Mesothelial cell of epicardium (in vitro differentiated cells): ENCODE data around the gene PPP1R13L. TPM values are rescaled to one million over a fixed set of nuclear protein-coding genes. Genes with fewer than 3 reads are reported as not detected.

Source experiments
- DNase-seq, 2 experiments: peaks; one replicate each; pipeline ENCODE4 v3.0.0; 2021; ENCODE audit warnings: low spot score in 2 of 2; ENCODE audit not compliant: unreplicated experiment in 2 of 2
- H3K27ac Mint-ChIP-seq: 2 replicates; pipeline ENCODE4 v1.8.0; 2021; ENCODE audit warnings: mixed read lengths
- H3K27me3 Mint-ChIP-seq: 2 replicates; pipeline ENCODE4 v1.8.0; 2021; ENCODE audit warnings: low read depth, mixed read lengths
- H3K36me3 Mint-ChIP-seq: 2 replicates; pipeline ENCODE4 v1.8.0; 2021; ENCODE audit warnings: mixed read lengths
- H3K4me1 Mint-ChIP-seq: 2 replicates; pipeline ENCODE4 v1.8.0; 2021; ENCODE audit warnings: mixed read lengths
- H3K4me3 Mint-ChIP-seq: 2 replicates; pipeline ENCODE4 v1.8.0; 2021; ENCODE audit warnings: mild to moderate bottlenecking, moderate library complexity, mixed read lengths
- H3K9me3 Mint-ChIP-seq: 2 replicates; pipeline ENCODE4 v1.8.0; 2021; ENCODE audit warnings: mixed read lengths
- total RNA-seq: library from RNA; stranded (reverse); gene quantifications from 3 replicates; pipeline ENCODE4 v1.2.1, GENCODE V29; 2021
- TF ChIP-seq, protein P1 (sequence below): fragments of 200-600 bp; sonication (generic); IDR thresholded peaks from one replicate; pipeline ENCODE4 v1.5.0; 2021; ENCODE audit warnings: antibody characterized with exemption; ENCODE audit not compliant: unreplicated experiment

Gene PPP1R13L
- total RNA-seq, 1 donor from 2014 or later, result 64.0 TPM

DNA sequence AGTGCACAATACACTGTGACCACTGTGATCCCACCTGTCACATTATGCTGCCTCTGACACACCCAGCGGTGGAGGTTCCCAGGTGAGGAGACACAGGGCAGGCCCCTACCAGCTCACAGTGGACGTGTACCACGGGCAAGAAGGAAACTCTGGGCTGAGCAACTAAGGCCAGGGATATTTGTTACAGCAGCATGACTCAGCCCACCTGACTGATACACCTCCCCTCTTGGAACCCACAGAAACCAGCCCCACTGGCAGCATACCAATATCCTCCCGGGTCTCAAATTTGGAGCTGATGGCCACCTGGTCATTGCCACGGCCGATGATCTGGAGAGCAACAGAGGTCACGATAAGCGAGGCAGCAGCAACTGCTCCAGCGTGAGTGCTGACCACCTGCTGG lies 49.5 kb downstream of the PPP1R13L start:
- Mint-ChIP-seq H3K27me3 (no peaks in the 10 kb centered on the region), H3K4me1 (no peaks in the 10 kb centered on the region), H3K4me3 (no peak overlapping the region), H3K27ac (no peak overlapping the region), H3K36me3 (peaks cover 33% of the 10 kb centered on the region), H3K9me3 (no peaks in the 10 kb centered on the region)
- TF ChIP-seq, protein P1, sequence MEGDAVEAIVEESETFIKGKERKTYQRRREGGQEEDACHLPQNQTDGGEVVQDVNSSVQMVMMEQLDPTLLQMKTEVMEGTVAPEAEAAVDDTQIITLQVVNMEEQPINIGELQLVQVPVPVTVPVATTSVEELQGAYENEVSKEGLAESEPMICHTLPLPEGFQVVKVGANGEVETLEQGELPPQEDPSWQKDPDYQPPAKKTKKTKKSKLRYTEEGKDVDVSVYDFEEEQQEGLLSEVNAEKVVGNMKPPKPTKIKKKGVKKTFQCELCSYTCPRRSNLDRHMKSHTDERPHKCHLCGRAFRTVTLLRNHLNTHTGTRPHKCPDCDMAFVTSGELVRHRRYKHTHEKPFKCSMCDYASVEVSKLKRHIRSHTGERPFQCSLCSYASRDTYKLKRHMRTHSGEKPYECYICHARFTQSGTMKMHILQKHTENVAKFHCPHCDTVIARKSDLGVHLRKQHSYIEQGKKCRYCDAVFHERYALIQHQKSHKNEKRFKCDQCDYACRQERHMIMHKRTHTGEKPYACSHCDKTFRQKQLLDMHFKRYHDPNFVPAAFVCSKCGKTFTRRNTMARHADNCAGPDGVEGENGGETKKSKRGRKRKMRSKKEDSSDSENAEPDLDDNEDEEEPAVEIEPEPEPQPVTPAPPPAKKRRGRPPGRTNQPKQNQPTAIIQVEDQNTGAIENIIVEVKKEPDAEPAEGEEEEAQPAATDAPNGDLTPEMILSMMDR, result no peak
- no peak for DNase-seq

DNA sequence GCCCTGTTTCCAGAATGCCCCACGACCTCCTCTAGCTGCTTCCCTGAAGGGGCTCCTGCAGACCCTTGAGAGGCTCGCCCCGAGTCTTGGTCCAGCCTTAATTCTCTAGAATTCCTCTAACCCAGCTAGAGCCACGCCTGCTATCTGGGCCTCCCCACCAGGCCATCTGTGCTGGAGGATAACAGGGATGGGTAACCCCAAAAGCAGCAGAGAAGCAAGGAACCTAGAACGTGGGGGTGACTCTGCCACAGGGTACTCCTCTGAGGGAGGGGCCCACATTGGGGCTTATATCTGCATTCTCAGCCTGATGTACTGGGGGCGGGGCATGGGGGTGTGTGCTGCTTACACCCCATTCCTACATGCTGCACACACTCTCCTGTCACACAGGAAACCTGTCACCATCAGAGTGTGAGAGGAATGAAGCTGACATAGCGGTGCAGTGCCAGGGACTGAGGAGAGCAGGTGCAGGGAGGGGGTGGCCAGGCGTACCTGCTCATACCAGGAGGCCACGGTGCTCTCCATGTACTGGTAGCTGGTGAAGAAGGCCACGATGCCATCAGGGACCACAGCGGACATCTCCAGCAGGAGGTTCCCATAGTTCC lies 50.5 kb downstream of the PPP1R13L start:
- TF ChIP-seq, protein P1, result no peak
- H3K9me3 Mint-ChIP-seq, result no peaks in the 10 kb centered on the region
- H3K36me3 Mint-ChIP-seq, result peaks cover 33% of the 10 kb centered on the region

DNA sequence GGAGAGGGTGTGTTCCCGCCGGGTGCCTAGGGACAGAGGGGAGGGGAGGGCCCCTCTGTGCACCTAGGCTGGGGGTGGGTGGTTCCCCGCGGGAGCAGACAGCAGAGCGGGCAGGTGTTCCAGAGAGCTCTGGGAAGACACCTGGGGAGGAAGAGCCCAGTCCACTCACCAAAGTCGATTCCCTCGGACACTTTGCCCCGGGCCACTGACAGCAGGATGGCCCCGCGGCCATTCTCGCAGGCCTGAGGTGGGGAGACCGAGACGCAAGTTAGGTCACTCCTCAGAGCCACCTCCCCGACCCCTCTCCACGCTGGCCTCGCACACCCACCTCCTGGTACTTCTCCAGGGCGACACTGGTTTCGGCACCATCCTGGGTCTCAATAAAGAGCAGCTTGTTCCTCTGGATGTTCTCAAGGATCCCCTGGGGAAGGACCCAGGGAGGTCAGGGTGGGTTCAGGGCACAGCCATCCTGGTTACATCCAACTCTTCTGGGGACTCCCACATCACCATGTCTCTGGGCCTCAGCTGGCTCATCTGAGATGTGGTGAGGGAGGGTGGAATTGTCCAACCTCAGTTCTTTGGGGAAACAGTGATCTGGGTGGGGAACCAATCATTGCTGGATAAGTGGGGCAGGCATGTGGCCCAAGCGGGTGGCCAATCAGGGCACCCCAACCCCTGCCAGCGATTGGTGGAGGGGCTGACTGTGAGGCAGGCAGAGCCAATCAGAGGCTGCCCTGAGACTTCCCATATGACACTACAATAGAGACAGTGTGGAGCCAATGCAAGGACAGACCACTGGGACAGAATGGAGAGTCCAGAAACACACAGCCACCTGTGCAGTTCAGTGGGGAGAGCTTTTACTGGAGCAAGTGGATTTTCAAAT lies 51.7 kb downstream of the PPP1R13L start:
- Mint-ChIP-seq H3K27ac (no peak overlapping the region), H3K36me3 (peaks cover 35% of the 10 kb centered on the region)

More for the DNA sequence above, 50.5 kb downstream of the PPP1R13L start:
- H3K4me3 Mint-ChIP-seq, result no peak overlapping the region
- H3K27me3 Mint-ChIP-seq, result no peaks in the 10 kb centered on the region
- no peaks in the 10 kb centered on the region for H3K4me1 Mint-ChIP-seq
- H3K27ac Mint-ChIP-seq, result no peak overlapping the region
- DNase-seq, result no peak

DNA sequence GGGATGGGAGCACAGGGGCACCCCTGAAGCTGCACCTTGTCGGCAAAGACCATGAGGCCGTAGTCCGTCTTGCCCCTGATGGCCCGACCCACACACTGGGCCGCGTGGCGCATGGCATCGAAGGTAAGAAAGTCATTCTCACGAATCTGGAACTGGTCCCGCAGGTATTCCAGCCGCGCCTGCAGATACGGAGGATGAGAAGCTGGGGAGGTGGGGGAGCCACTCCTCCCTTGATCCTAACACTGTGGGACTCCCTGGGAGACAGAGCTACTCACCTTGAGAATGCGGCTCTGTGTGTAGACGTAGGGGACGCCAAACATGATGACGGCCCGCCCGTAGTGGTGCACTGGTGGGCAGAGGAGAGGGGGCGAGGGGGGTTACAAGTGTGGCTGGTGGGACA lies 52.4 kb downstream of the PPP1R13L start:
- no peak for DNase-seq
- TF ChIP-seq, protein P1, result no peak
- H3K4me3 Mint-ChIP-seq, result no peak overlapping the region
- no peaks in the 10 kb centered on the region for H3K27me3 Mint-ChIP-seq
- H3K9me3 Mint-ChIP-seq, result no peaks in the 10 kb centered on the region
- H3K36me3 Mint-ChIP-seq, result peaks cover 30% of the 10 kb centered on the region
- no peaks in the 10 kb centered on the region for H3K4me1 Mint-ChIP-seq
- H3K27ac Mint-ChIP-seq, result no peak overlapping the region

More for the DNA sequence above, 51.7 kb downstream of the PPP1R13L start:
- no peaks in the 10 kb centered on the region for H3K9me3 Mint-ChIP-seq
- H3K4me3 Mint-ChIP-seq, result no peak overlapping the region
- H3K27me3 Mint-ChIP-seq, result no peaks in the 10 kb centered on the region
- DNase-seq, result no peak
- TF ChIP-seq, protein P1, result no peak
- no peaks in the 10 kb centered on the region for H3K4me1 Mint-ChIP-seq

DNA sequence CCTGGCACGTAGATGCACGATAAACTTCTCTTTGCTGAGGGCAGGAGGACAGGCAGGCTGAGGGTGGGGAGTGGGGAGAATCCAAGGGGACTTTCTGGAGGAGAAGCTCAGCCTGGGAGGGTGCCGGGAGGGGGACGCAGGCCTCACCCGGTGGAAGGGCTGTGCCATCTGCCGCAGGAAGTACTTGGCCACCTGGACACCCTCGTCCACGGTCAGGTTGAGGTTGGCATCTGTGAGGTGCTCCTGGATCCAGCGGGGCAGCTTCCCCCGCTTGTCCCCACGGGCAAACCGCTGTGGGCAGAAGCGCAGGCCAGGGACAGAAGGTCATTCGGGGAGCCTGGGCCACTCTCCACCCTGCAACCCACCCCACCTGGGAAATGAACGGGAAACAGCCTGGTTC lies 52.8 kb downstream of the PPP1R13L start:
- Mint-ChIP-seq H3K9me3 (no peaks in the 10 kb centered on the region), H3K4me1 (no peaks in the 10 kb centered on the region), H3K4me3 (no peak overlapping the region), H3K27me3 (peaks cover under 1% of the 10 kb centered on the region), H3K27ac (no peak overlapping the region), H3K36me3 (peaks cover 28% of the 10 kb centered on the region)
- TF ChIP-seq, protein P1, result no peak
- DNase-seq, result no peak
